CD4-positive, alpha-beta memory T cell (primary cell): ENCODE results near the gene BNIP5. TPM values are rescaled to one million over a fixed set of nuclear protein-coding genes. Genes with fewer than 3 reads are reported as not detected.
"Not testable (repeated sequence)": the region's sequence is repeated elsewhere in the genome, so short reads cannot be mapped to it uniquely, and the experiment has no call there.

Experiments used
- CTCF ChIA-PET: fragments of 350-600 bp; sonication (Branson Sonifier 250); formaldehyde crosslinking; loops from one replicate; lab custom pipeline; 2021; ENCODE audit warnings: inconsistent platforms; ENCODE audit not compliant: partially characterized antibody; lab: Charles Lee
- POLR2A ChIA-PET: fragments of 350-600 bp; sonication (Branson Sonifier 250); formaldehyde crosslinking; loops from one replicate; lab custom pipeline; 2021; ENCODE audit not compliant: partially characterized antibody; lab: Charles Lee
- DNase-seq, 5 donors: peaks; one replicate each; pipeline versions ENCODE4 v3.0.0 to v3.0.0-alpha.2; 2020 to 2022; ENCODE audit warnings: mixed read lengths in 1 of 5
- H3K27ac ChIP-seq: one replicate; pipeline ENCODE4 v1.7.0; 2013; ENCODE audit warnings: low read depth, low read length
- H3K27me3 ChIP-seq: 2 replicates; pipeline ENCODE4 v1.7.0; 2013; ENCODE audit warnings: mild to moderate bottlenecking, low read length, moderate library complexity; ENCODE audit not compliant: insufficient read depth
- H3K36me3 ChIP-seq: 2 replicates; pipeline ENCODE4 v1.7.0; 2013; ENCODE audit warnings: mild to moderate bottlenecking, low read length, moderate library complexity; ENCODE audit not compliant: insufficient read depth
- H3K4me1 ChIP-seq: 2 replicates; pipeline ENCODE4 v1.7.0; 2013; ENCODE audit warnings: mild to moderate bottlenecking, low read length, moderate library complexity; ENCODE audit not compliant: insufficient read depth
- H3K4me3 ChIP-seq, 2 donors: one replicate each; pipeline ENCODE4 v1.7.0; 2013; ENCODE audit warnings: low read length in 2 of 2, mild to moderate bottlenecking in 1 of 2
- H3K9me3 ChIP-seq, 2 donors: one replicate each; pipeline ENCODE4 v1.7.0; 2013; ENCODE audit warnings: low read length in 2 of 2, control low read depth in 1 of 2; ENCODE audit not compliant: control insufficient read depth in 1 of 2
- H3K27ac Mint-ChIP-seq, 7 donors: one replicate each; pipeline ENCODE4 v1.8.0; 2020 to 2021; ENCODE audit warnings: mixed read lengths in 7 of 7, mild to moderate bottlenecking in 6 of 7, inconsistent platforms in 3 of 7, moderate library complexity in 3 of 7
- H3K27me3 Mint-ChIP-seq, 2 donors: one replicate each; pipeline ENCODE4 v1.8.0; 2020 to 2021; ENCODE audit warnings: mixed read lengths in 2 of 2
- H3K36me3 Mint-ChIP-seq, 2 donors: one replicate each; pipeline ENCODE4 v1.8.0; 2020 to 2021; ENCODE audit warnings: mixed read lengths in 2 of 2, inconsistent platforms in 1 of 2, mild to moderate bottlenecking in 1 of 2
- H3K4me1 Mint-ChIP-seq, 4 donors: one replicate each; pipeline ENCODE4 v1.8.0; 2020 to 2021; ENCODE audit warnings: mixed read lengths in 4 of 4, mild to moderate bottlenecking in 1 of 4
- H3K4me3 Mint-ChIP-seq, 8 donors: one replicate each; pipeline ENCODE4 v1.8.0; 2020 to 2021; ENCODE audit warnings: mixed read lengths in 8 of 8, mild to moderate bottlenecking in 7 of 8, moderate library complexity in 6 of 8, inconsistent platforms in 3 of 8
- H3K9me3 Mint-ChIP-seq, 8 donors: one replicate each; pipeline ENCODE4 v1.8.0; 2020 to 2021; ENCODE audit warnings: mixed read lengths in 8 of 8, mild to moderate bottlenecking in 5 of 8, inconsistent platforms in 3 of 8, moderate library complexity in 1 of 8
- intact Hi-C: fragments of 100-400 bp; cut with micrococcal nuclease; formaldehyde crosslinking; loops from one replicate; pipeline ENCODE4 v1.15.1; 2023
- polyA plus RNA-seq, 2 donors: library from polyadenylated mRNA; unstranded; fragments of 300-500 nt; fragmentation: Illumina TruSeq; gene quantifications; one replicate each; pipeline ENCODE4 v1.2.3, GENCODE V29; 2021
- total RNA-seq, 2 experiments: library from RNA; stranded (reverse); gene quantifications; one replicate each; pipeline ENCODE4 v1.2.3, GENCODE V29; 2021

Gene BNIP5
- total and polyA plus RNA-seq, 4 experiments from 2014 or later: not detected

DNA sequence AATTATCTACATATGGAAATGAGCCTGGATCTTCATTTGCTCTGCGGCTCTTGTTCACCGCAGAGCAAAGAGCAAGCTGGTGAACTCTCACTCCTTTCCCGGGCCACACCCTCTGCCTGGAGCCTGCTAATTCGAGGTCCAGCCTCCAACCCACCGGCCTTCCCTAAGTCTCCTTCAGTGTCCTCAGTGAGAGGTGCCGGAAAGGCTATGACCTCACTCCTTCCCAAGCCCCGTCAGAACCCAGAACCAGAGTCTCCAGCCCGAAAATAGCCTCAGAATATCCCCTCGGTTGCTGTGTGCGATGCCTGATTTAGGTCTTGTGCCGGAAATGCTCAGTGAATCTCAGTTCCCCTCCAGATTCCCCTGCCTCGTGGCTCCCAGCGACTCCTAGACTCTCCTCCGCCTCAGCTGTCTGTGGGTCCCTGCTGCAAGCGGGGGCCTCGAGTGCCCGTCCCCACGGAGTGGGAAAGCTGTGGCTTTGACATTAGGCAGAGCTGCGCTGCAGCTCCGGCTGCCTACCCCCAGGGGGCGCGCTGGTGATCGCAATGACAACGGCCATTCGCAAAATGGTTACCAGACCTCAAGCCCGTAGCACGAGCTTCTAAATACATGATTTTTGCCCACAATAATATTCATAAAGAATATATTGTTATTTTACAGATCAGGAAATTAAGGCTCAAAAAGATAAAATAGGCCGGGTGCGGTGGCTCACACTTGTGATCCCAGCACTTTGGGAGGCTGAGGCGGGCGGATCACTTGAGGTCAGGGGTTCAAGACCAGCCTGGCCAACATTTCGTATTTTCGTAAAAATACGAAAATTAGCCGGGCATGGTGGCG, 4.1 kb upstream of the BNIP5 start:
- Histone ChIP-seq H3K27ac (no peak overlapping the region), H3K4me3 (no peak overlapping the region), H3K9me3 (no peaks in the 10 kb centered on the region), H3K36me3 (no peaks in the 10 kb centered on the region), H3K4me1 (peaks cover 20% of the 10 kb centered on the region), H3K27me3 (peaks cover 7% of the 10 kb centered on the region)
- H3K9me3 Mint-ChIP-seq: no peaks in the 10 kb centered on the region
- peaks cover 9 to 33% (median 14%) of the 10 kb centered on the region in 4 donors for H3K4me1 Mint-ChIP-seq
- ChIA-PET POLR2A (interaction anchor here (1.0 kb wide), 1 partner anchor 19 kb away, joined by 4 read pairs; no protein-coding TSS in a partner anchor), CTCF (interaction anchor here (0.6 to 3.6 kb wide), 29 partner anchors 8 to 552 kb away, joined by 3 to 36 read pairs (median 4); partner anchors contain the start of gene MAPK14)
- intact Hi-C loops: loop anchor here (1.0 kb wide), 2 partner anchors 19 to 339 kb away; no protein-coding TSS in a partner anchor
- H3K27me3 Mint-ChIP-seq: peaks cover 6 to 9% of the 10 kb centered on the region in 2 donors
- H3K27ac Mint-ChIP-seq: peak overlapping the region in 4 of 7 donors; percentile 7 to 88 (median 58)
- H3K4me3 Mint-ChIP-seq: peak overlapping the region; percentile 63 to 85 (median 74)
- H3K36me3 Mint-ChIP-seq: no peaks in the 10 kb centered on the region
- DNase-seq: peak; percentile 59 to 66 (median 64)

DNA sequence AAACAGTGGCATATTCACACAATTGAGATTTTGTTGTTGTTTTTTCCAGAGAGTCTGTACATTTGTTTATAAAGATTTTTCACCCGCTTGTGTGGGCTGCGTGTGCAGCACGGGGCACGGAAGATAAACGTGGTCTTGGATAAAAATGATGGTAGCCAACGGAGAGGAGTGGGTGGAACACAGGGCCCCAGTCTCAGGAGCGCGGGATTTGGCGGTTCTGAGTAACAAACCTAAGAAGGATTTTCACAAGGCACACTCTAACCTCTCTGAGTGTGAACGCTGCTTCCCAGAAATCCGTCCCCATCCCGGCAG, 3.6 kb upstream of the BNIP5 start:
- Mint-ChIP-seq H3K27ac (peak overlapping the region in 1 of 7 donors; percentile 60), H3K9me3 (no peaks in the 10 kb centered on the region), H3K4me1 (peaks cover 9 to 35% (median 14%) of the 10 kb centered on the region in 4 donors), H3K4me3 (peak overlapping the region in 3 of 8 donors; percentile 7 to 85 (median 78)), H3K27me3 (peaks cover 10 to 12% of the 10 kb centered on the region in 2 donors), H3K36me3 (no peaks in the 10 kb centered on the region)
- ChIA-PET CTCF (interaction anchor here (0.6 to 3.6 kb wide), 15 partner anchors 10 to 352 kb away, joined by 3 to 36 read pairs (median 5); partner anchors contain the start of gene MAPK14), POLR2A (no interaction called here)
- H3K27me3 ChIP-seq: peaks cover 7% of the 10 kb centered on the region
- no peaks in the 10 kb centered on the region for H3K36me3 ChIP-seq
- peaks cover 20% of the 10 kb centered on the region for H3K4me1 ChIP-seq
- no peak overlapping the region for H3K4me3 ChIP-seq
- intact Hi-C loops: no loop called here
- DNase-seq: no peak
- no peak overlapping the region for H3K27ac ChIP-seq
- H3K9me3 ChIP-seq: no peaks in the 10 kb centered on the region

DNA sequence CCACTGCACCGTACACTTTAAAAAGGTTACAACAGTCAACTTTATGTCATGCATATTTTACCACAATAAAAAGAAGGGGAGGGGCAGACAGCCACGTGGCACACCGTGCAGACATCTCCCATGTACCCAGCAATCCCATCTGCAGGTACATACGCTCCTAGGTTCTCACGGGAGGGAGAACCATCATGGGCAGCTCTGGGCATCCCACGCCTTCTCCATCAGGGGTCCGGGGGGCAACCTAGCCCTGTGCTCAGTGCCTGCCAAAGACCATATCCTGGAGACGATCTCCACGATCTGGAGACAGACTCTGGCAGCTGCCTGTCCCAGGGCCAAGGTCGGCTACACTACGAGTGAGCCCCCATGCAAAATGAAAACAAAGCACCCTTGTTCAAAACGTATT, 2.5 kb upstream of the BNIP5 start:
- POLR2A ChIA-PET: no interaction called here
- Mint-ChIP-seq H3K27ac (no peak overlapping the region), H3K4me3 (no peak overlapping the region), H3K4me1 (peaks cover 9 to 41% (median 14%) of the 10 kb centered on the region in 4 donors), H3K27me3 (peaks cover 19 to 20% of the 10 kb centered on the region in 2 donors), H3K36me3 (no peaks in the 10 kb centered on the region), H3K9me3 (no peaks in the 10 kb centered on the region)
- Histone ChIP-seq H3K4me1 (peaks cover 20% of the 10 kb centered on the region), H3K4me3 (no peak overlapping the region), H3K27me3 (peaks cover 10% of the 10 kb centered on the region), H3K27ac (no peak overlapping the region), H3K36me3 (no peaks in the 10 kb centered on the region), H3K9me3 (no peaks in the 10 kb centered on the region)
- intact Hi-C loops: no loop called here
- no peak for DNase-seq
- CTCF ChIA-PET: interaction anchor here (2.8 kb wide), 1 partner anchor 20 kb away, joined by 36 read pairs; no protein-coding TSS in a partner anchor

DNA sequence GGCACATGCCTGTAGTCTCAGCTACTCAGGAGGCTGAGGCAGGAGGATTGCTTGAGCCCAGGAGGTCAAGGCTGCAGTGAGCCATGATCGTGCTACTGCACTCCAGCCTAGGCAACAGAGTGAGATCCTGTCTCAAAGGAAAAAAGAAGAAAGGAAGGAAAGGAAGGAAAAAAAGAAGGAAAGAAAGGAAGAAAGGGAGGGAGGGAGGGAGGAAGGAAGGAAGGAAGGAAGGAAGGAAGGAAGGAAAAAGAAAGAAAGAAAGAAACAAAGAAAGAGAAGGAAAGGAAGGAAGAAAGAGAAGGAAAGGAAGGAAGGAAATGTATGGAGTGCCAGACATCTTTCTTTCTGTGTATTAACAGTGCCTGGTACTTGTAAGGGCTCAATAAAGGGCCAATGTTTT, 1.5 kb upstream of the BNIP5 start:
- CTCF ChIA-PET: interaction anchor here (0.7 kb wide), 1 partner anchor 118 kb away, joined by 3 read pairs; no protein-coding TSS in a partner anchor
- H3K9me3 Mint-ChIP-seq, H3K9me3 ChIP-seq, intact Hi-C loops, H3K4me3 Mint-ChIP-seq, POLR2A ChIA-PET, H3K36me3 ChIP-seq, H3K4me3 ChIP-seq, H3K27ac ChIP-seq, DNase-seq, H3K36me3 Mint-ChIP-seq: not testable (repeated sequence)
- peaks cover 20% of the 10 kb centered on the region in 2 donors for H3K27me3 Mint-ChIP-seq
- peaks cover 20% of the 10 kb centered on the region for H3K4me1 ChIP-seq
- H3K27me3 ChIP-seq: peaks cover 12% of the 10 kb centered on the region
- peaks cover 9 to 41% (median 14%) of the 10 kb centered on the region in 4 donors for H3K4me1 Mint-ChIP-seq
- peak overlapping the region in 1 of 7 donors; percentile 63 for H3K27ac Mint-ChIP-seq

DNA sequence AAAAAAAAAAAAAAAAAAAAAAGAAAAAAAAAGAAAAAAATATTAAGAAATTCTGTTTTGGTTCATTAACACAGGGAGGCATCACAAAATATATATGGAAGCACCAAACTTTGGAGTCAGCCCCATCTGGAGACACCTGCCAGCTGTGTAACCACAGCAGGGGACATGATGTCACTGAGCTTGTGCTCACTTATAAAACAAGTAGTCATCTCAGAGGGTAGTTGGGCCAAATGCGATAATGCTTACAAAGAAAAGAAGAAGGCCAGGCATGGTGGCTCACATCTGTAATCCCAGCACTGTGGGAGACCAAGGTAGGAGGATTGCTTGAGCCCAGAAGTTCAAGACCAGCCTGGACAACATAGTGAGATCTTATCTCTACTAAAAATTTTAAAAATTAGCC, 1.1 kb upstream of the BNIP5 start:
- Histone ChIP-seq H3K36me3 (no peaks in the 10 kb centered on the region), H3K4me3 (no peak overlapping the region), H3K4me1 (peaks cover 20% of the 10 kb centered on the region), H3K27ac (no peak overlapping the region), H3K27me3 (peaks cover 12% of the 10 kb centered on the region), H3K9me3 (no peaks in the 10 kb centered on the region)
- H3K27ac Mint-ChIP-seq: peak overlapping the region in 1 of 7 donors; percentile 67
- peaks cover 9 to 41% (median 14%) of the 10 kb centered on the region in 4 donors for H3K4me1 Mint-ChIP-seq
- intact Hi-C loops: no loop called here
- DNase-seq: no peak
- POLR2A ChIA-PET: no interaction called here
- H3K36me3 Mint-ChIP-seq: no peaks in the 10 kb centered on the region
- CTCF ChIA-PET: interaction anchor here (0.7 to 1.2 kb wide), 2 partner anchors 20 to 118 kb away, joined by 3 read pairs; no protein-coding TSS in a partner anchor
- no peak overlapping the region for H3K4me3 Mint-ChIP-seq
- peaks cover 23 to 24% of the 10 kb centered on the region in 2 donors for H3K27me3 Mint-ChIP-seq
- no peaks in the 10 kb centered on the region for H3K9me3 Mint-ChIP-seq

DNA sequence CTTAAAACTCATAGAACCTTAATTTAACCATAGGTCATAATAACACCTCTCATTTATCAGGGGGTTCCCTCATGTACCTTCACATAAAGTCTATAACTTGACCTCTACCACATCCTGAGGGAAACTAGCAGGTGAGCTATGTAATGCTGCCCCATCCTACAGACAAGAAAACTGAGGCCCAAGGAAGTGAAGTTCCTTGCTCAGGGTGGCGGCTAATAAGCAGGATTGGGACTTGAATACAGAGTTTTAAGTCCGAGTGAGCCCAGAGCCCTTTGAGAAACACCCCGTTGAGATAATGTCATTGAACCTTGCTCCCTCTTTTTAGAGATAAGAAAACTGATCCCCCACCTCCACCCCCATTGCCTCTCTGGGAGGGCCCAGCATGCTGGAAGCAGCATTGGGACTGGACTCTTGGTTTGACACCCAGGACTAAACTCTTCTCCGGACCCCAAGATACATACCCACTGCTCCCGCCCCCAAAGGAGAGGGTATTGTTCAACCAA, 429 bp downstream of the BNIP5 start:
- no peaks in the 10 kb centered on the region for H3K36me3 Mint-ChIP-seq
- peaks cover 12% of the 10 kb centered on the region for H3K27me3 ChIP-seq
- H3K27ac ChIP-seq: no peak overlapping the region
- peaks cover 9 to 41% (median 16%) of the 10 kb centered on the region in 4 donors for H3K4me1 Mint-ChIP-seq
- H3K4me1 ChIP-seq: peaks cover 20% of the 10 kb centered on the region
- no peak overlapping the region for H3K27ac Mint-ChIP-seq
- no peaks in the 10 kb centered on the region for H3K9me3 ChIP-seq
- H3K4me3 Mint-ChIP-seq: no peak overlapping the region
- no peak overlapping the region for H3K4me3 ChIP-seq
- POLR2A ChIA-PET: interaction anchor here (0.7 kb wide), 1 partner anchor 309 kb away, joined by 4 read pairs; no protein-coding TSS in a partner anchor
- H3K27me3 Mint-ChIP-seq: peaks cover 27 to 30% of the 10 kb centered on the region in 2 donors
- no peaks in the 10 kb centered on the region for H3K36me3 ChIP-seq
- DNase-seq: no peak
- no peaks in the 10 kb centered on the region for H3K9me3 Mint-ChIP-seq
- CTCF ChIA-PET: interaction anchor here (0.9 to 1.2 kb wide), 2 partner anchors 27 to 34 kb away, joined by 3 to 4 read pairs; no protein-coding TSS in a partner anchor
- intact Hi-C loops: no loop called here
